Stomach (tissue), 4 donors: ENCODE data around the gene ZFPL1.

Source experiments
- CTCF ChIP-seq, 7 experiments: fragments of 450-650 bp in 4 of 7; fragments of 200-600 bp in 3 of 7; sonication (generic) in 3 of 7; IDR thresholded peaks; one replicate each; pipeline ENCODE4 v1.5.1; 2016 to 2019; ENCODE audit warnings: antibody characterized with exemption in 7 of 7, control low read depth in 2 of 7, mild to moderate bottlenecking in 1 of 7
- EP300 ChIP-seq: sonication (generic); formaldehyde crosslinking; IDR thresholded peaks from one replicate; pipeline ENCODE4 v1.6.1; 2017; ENCODE audit warnings: antibody characterized with exemption
- POLR2A ChIP-seq, 4 donors: fragments of 450-650 bp; IDR thresholded peaks; one replicate each; pipeline ENCODE4 v1.6.1; 2016; ENCODE audit warnings: antibody characterized with exemption in 4 of 4, control low read depth in 2 of 4, mild to moderate bottlenecking in 1 of 4, moderate library complexity in 1 of 4
- POLR2AphosphoS5 ChIP-seq, 3 donors: sonication (generic); formaldehyde crosslinking; IDR thresholded peaks; one replicate each; pipeline ENCODE4 v1.6.1; 2016; ENCODE audit warnings: antibody characterized with exemption in 3 of 3

DNA sequence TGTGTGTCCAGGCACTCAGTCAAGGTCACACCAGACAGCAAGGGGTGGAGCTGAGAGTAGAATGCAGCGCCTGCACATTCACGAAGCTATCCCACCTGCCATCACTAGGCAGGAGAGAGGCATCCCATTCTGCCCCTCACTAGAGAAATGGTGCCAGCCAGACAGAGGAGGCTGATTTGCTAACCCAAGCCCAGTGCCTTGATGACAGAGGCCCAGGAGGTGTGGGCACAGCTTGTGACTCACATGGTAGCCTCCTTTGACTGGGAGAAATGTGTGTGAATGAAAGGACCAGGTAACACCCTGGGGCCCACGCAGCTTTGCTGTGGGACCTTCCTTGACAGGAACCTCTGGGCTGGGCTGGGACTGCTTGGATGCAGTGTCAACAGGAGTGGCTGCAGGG, 20.5 kb upstream of the ZFPL1 start:
- no peak for TF ChIP-seq CTCF (IDR thresholded peaks at IDR 0.05)
- no peak for TF ChIP-seq POLR2A (IDR thresholded peaks at IDR 0.05)
- no peak for TF ChIP-seq EP300
- no peak for TF ChIP-seq POLR2AphosphoS5 (IDR thresholded peaks at IDR 0.05)
